Activated effector memory CD4-positive, alpha-beta T cell treated with Interleukin-2 at 50 U/mL for 16 hours (primary cell): Measurements from ENCODE around the gene ADGRG6.
"Not testable (repeated sequence)": the region's sequence is repeated elsewhere in the genome, so short reads cannot be mapped to it uniquely, and the experiment has no call there.

Source experiments
- DNase-seq: peaks from one replicate; pipeline ENCODE4 v3.0.0-alpha.2; 2020

The ADGRG6 gene

DNA sequence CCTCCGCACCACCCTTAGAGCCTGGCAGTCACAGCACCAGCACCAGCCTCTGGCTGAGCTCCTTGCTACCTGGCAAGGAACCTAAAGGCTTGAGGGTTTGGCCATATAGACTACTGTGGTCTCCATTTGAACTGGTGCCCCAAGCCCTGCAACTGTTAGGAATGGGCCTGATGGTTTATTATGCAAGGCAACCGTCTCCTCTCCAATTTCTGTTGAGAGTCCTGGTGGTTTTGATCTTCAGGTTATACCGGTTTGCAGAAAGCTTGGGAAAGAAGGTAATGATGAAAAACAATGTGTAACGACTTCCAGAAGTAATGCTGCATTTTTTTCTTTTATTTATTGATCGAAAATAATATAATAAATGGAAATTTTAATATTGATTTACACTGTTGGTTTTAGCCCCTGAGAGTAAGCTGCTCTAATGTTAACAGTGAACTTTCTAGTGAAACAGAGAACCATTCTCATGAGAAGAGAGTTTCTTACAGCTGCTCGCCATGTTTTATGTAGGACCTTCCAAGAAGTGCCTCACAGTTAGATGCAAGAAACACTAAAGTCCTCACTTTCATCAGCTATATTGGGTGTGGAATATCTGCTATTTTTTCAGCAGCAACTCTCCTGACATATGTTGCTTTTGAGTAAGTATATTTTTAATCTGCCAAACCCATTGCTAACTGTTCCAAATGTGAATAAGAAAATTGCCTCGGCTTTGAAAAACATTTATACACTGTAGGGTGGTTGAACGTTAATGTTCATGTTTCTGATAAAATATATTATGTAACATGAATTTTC is 112.8 kb downstream of the ADGRG6 start:
- DNase-seq: no peak

DNA sequence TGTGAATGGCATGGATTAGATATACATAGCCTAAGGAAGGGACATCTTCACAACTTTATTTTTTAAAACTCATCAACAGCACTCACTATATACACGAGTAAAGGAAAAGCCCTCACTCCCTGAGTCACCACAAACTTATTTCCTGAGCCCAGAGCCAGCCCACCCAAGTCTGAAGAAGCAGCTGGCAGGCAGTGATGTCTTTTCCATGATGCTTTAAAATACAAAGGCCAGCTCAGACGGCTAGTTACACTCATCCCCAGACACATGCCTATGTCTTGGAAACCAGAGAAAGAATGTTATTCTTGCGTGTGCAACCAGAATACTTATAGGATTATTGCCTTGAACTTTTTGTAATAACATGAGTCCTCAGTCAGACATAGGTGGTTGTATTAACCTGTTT is 114.4 kb downstream of the ADGRG6 start:
- DNase-seq: no peak

DNA sequence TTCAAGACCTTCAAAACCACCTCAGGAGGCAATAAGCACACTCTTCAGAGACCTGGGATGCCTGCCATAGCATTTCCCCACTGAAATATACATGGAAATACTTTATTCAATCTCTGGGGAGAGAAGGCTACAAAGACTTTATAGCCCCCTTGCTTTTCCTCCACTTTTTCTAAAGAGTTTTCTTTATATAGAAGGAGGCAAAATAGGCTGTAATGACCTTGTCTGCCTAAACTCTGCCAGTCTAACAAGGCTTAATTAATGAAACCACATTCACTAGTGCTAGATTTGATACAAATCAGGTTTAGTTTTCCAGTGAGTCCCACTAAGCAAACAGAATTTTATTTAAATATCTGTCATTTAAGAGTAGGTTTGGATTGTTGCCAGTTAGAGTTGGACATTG is 114.9 kb downstream of the ADGRG6 start:
- no peak for DNase-seq

DNA sequence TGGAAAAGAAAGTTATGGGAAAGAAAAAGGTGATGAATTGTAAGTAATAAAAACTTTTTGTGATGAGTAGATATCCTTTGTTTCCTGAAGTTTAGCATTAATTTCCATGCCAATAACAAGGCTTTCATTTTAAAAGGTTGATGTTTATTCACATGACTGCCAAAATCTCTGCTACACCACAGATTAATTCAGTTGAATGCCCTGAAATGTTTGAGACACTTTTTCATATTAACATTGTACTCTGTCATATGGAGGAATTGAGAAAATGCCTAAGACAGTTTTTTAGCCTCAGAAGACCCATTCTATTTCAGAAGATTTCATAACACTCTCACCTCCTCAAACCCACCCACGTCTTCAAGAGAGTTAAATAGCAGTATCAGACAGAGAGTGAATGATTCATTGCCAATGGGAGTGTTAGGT is 115.5 kb downstream of the ADGRG6 start:
- DNase-seq: no peak

DNA sequence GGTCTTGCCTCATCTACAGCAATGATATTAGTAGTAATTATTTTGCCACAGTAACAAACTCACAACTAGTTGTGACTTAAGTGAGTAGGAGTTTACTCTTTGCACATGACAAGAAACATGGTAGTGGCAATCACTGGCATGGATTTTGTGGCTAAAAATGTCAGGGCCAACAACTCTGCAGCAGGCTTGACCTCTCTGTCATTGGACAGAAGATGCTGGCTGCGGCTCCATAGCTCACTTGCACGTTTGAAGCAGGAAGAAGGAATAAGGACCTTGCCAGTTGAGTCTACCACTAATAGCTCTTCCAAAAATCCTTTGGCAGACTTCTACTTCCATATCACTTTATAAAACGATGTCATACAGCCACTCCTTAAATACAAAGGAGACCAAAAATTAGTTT is 117.3 kb downstream of the ADGRG6 start:
- no peak for DNase-seq

DNA sequence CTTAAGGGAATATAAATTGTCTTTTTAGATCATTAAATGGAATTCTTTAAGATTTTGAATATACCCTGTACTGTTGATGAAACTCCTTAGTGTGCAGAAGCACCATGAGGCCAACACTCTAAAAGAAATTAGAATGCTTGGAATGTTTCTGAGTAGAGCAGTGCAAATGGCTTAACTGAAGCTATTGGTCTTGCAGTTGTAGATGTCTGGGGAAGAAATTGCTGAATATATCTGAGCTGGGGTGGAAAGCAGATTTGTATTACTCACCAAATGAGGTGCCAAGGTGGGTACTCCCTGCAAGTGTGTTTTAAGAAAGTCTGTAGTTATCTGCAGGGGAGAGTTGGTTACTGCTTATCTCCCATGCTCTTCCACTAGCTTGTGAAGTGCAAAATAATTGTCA is 119.0 kb downstream of the ADGRG6 start:
- DNase-seq: no peak

DNA sequence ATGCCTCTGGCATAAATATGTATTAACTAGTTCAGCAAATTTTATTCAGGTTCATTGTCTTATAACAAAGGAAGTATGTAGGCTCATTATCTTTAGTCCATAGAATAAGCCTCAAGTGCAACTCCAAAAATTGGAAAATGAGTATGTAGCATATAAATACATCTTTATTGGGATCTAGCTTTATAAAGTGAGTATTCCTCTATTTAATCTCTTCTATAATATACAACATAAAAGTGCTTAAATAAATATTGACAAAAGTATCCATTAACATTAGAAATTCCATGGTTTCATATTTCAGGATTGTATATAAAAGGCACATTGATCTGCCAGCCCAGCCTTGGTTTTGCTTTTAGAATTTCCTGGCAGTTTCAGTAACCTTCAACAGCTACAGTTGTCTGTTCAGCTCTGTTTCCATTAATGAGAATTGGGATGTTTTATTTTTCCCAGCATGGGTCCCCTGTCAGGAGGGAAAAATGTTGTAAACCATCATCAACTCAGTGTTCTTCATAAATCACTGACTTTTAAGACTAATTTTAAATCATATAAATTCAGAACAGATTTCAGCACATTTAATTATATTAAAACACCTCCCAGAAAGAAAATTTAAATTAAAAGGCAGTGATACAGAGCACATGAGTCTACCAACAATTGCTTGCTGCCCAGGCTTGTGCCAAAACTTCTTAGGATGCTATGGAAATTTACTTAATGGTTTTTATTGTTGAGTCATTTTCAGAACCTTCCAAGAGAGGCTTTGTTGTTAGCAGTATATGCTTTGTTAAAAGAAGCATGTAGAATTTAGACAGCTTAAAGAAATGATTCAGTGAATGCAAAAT is 119.7 kb downstream of the ADGRG6 start:
- DNase-seq: no peak

DNA sequence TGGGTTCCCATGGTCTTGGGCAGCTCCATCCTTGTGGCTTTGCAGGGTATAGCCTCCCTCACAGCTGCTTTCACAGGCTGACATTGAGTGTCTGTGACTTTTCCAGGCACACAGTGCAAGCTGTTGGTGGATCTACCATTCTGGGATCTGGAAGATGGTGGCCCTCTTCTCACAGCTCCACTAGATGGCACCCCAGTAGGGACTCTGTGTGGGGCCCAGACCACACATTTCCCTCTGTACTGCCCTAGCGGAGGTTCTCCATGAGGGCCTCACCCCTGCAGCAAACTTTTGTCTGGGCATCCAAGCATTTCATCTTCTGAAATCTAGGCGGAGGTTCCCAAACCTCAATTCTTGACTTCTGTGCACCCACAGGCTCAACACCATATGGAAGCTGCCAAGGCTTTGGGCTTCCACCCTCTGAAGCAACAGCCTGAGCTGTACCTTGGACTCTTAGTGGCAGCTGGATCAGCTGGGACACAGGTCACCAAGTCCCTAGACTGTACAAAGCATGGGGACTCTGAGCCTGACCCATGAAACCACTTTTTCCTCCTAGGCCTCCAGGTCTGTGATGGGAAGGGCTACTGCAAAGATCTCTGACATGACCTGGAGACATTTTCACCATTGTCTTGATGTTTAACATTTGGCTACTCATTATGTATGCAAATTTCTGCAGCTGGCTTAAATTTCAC is 124.8 kb downstream of the ADGRG6 start:
- not testable (repeated sequence) for DNase-seq

DNA sequence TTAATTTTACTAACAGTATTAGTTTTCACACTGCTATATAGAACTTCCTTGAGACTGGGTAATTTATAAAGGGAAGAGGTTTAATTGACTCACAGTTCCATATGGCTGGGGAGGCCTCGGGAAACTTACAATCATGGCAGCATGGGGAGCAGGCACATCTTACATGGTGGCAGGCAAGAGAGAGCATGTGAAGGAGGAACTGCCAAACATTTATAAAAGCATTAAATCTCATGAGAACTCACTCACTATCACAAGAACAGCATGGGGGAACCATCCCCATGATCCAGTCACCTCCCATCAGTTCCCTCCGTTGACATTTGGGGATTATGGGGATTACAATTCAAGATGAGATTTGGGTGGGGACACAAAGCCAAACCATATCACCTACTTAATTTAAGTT is 126.7 kb downstream of the ADGRG6 start:
- DNase-seq: not testable (repeated sequence)

DNA sequence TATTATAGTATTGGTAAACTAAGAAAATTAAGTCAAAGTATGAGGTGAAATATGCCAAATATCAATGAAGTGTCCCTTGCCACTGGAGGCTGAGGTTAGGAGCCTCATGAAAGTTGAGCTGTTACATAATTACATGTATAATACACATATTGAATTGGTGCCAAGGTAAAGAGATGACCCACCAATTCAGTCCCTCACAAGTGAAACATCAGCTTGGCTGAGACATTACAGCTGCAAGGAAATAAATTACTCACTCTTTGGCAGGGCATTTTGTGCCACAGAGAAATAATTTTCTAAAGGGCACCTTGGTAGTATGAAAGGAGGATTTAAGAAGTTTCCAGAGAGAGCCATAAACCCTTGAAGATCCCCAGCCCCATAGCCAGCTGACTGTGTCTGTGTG is 127.4 kb downstream of the ADGRG6 start:
- DNase-seq: no peak

DNA sequence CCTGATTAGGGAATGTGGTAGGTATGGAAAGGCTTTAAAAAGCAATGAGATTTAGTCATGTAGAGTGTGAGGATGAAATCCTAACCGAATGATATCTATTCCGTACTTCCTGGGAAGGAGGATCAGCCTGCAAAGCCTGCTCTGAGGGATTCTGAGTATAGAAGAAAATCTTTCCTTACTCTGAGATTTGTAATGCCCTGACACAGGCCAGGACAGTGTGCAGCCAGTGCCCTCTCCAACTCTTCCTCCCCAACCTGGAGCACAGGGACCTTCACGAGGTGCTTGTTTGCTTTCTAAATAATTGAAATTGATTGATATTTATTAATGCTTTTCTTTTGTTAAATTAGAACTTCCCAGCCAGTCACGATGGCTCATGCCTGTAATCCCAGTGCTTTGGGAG is 131.6 kb downstream of the ADGRG6 start:
- DNase-seq: no peak

DNA sequence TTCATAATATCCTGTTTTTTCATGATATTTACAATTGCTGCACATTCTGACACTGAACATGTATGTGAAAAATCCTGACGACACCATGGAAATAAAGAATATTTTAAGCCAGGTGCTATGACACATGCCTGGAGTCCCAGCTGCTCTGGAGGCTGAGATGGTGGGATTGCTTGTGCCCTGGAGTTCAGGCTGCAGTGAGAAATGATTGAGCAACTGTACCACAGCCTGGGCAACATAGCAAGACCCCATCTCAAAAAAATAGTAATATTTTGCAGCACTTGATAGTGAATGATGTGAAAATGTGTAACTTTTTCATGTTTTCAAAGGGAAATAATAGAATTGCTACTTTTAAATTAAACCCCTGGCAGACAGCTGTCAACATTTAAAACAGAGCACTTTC is 137.1 kb downstream of the ADGRG6 start:
- no peak for DNase-seq

DNA sequence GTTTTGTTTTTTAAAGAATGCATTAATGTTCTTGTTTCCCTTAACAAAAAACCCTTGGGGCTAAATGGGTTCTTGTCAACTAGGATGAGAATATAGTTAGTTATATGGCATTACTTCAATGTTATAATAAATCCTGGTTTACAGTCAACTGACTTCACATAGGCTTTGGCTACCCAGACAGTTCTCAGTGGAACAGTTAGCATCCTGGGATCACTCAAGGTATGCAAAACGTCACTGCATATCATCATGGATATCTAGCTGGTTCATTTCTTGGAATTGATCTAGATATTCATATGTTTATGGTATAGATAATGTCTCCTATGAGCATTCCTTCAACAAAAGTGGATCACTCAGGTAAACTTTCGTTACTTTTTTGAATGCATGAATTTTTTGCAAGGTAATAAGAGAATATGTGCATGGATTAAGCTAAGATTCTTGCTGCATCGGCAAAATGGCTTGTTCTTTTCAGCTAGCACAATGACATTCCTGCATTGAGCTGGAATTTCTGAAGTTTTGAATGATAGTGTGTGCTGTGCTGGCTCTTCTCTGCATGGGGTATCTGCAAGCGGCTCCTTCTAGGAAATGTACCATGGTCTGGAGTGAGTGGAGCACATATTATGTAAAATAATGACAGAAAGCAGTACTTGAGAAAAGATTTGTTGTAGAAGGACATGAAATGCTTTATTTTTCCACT is 138.9 kb downstream of the ADGRG6 start:
- DNase-seq: no peak

DNA sequence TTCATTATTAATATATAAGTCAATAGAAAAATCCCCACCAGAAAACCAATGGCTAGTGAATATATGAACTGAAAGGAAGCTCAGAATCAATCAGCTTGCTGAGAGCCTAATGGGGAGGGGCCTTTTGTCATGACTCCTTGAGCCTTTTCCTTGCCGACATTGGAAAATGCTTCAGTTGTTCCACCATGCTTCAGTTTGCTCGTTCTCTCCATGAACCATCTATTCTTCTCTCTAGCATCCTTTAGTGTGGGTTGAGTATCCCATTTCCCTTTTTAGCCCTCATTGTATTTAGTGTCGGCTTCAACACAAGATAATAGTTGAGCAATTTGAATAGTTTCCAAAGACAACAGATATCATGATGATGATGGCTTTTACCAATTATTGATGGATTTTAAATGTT is 139.9 kb downstream of the ADGRG6 start:
- DNase-seq: no peak

DNA sequence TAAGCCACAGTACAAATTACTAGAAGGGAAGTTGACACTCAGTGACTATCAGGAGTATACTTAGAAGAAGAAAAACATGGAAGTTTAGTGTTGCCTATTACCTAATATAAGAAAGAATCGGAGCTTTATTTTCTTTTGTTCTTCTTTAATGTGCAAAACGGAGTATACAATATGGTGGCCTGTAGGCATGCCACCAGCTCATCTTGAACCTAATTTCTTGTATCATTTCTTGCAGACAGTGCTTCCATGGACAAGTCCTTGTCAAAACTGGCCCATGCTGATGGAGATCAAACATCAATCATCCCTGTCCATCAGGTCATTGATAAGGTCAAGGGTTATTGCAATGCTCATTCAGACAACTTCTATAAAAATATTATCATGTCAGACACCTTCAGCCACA is 141.3 kb downstream of the ADGRG6 start:
- DNase-seq: no peak

DNA sequence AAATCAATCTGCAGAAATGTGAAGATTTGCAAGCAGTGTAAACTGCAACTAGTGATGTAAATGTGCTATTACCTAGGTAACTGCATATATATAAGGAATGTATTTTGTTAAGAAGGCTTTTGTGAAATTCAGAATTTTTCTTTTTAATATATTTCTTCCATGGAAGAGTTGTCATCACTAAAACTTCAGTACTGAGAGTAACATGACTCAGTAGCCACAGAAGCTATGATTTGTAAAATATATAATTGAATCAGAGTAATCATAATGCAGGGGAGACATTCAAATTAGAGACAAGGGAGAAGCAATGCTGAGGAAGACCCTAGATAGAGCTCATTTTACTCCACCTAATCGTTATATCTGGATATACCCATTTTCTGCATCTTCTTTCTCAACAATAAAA is 141.7 kb downstream of the ADGRG6 start:
- no peak for DNase-seq

DNA sequence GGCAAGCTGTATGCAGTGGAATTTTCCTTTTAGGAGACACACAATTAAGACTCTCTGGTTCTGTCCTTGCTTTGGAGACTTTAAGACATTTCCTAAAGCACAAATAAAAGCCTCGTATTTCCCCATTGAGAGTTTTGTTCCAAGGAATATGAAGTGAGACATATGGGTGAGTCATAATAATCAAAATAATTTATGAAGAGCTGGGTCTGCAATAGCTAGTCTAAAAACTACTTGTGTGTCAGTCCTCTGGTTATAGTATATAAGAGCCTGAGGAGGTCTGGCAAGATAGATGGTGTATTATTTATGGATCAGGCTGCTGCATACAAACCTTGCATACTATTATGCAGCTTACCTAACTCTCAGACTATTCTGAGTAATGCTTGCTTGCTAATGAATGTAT is 142.6 kb downstream of the ADGRG6 start:
- no peak for DNase-seq

DNA sequence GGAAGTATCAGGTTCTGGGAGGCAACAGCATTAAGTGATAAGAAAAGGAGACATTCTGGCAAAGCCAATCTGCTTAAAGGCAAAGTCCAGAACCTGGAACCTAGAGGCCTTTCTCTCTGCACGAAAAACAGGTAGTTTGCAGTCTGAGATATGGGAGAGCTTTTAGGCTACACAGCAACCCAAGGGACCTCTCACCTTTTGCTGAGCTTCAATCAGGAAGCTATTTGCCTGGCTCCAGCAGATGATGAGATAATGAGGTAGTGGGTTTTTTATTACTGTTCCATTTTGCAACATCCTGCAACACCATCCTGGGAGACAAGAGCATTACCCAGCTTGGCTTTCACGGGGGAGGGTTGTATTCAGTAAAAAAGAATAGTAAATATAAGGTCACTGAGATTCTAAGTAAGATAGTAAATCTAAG is 143.1 kb downstream of the ADGRG6 start:
- DNase-seq: no peak

DNA sequence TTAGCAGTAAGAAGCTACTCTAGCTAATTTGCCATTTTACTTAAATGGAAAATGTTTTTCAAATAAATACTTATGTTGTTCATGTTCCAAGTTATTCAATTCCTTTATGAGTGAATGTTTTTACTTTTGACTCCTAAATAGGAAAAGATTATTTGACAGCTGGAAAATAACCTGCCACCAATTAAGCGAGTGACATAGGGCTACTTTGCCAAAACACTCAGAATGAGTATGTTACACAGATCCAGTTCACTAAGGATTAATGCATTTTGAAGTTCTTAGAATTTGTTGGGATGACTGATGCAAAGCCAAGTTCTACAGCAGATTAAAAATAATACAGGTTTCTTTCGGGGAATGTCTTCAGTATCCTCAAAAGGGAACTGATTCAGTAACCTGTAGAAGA is 144.4 kb downstream of the ADGRG6 start:
- DNase-seq: no peak

DNA sequence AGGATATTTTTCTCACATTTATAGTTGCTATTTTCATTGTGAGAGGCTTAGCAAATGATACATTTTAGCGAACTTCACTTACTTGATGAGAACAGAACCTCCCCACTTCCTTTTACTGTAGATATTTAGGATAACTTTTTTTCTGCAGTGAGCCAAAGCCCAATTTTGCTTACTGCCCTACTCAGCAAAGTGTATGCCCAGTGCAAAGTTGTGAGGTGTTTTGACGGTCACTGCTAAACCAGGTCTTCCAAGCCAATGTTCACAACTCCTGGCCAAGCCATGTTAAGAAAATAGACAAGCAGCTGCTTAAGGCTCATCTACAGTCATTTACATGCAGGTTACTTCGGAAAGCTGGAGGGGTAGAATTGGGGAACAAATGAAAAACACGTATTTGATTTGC is 144.8 kb downstream of the ADGRG6 start:
- DNase-seq: no peak

DNA sequence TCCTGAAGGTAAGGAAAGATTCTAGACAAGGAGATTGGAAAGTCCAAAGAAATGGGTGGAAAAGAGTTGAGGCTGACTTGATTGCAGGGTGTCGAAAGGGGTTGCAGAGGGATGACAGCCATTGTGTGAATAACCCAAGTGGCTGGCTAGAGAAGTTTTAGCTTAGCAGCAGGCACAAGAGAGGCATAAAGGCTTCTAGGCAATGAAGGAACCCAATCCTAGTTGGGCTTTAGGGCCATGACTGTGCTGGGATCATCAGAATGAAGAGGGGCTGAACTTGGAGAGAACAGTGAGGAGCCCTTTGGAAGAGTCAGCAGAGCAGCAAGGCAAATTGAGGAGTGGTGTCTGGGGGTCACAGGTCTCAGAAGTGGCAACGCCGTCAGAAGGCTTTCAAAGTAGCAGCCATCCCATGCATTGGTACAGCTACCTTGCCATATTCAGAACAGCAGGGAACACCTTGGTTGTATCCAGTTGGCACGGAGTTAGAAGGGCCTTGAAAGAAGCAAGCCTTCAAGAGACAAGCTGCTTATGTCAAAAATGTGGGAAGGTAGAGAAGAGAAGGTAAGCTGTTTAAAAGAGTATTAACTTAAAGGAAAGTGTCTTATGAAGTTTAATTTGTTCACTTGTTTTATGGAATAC is 146.4 kb downstream of the ADGRG6 start:
- no peak for DNase-seq

DNA sequence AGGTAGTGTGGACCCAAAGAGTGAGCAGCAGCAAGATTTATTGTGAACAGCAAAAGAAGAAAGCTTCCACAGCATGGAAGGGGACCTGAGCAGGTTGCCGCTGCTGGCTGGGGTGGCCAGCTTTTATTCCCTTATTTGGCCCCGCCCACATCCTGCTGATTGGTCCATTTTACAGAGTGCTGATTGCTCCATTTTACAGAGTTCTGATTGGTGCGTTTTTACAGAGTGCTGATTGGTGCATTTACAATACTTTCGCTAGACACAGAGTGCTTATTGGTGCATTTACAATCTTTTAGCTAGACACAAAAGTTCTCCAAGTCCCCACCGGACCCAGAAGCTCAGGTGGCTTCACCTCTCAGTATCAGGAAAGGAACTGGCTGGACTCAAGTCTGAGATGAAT is 149.0 kb downstream of the ADGRG6 start:
- not testable (repeated sequence) for DNase-seq

DNA sequence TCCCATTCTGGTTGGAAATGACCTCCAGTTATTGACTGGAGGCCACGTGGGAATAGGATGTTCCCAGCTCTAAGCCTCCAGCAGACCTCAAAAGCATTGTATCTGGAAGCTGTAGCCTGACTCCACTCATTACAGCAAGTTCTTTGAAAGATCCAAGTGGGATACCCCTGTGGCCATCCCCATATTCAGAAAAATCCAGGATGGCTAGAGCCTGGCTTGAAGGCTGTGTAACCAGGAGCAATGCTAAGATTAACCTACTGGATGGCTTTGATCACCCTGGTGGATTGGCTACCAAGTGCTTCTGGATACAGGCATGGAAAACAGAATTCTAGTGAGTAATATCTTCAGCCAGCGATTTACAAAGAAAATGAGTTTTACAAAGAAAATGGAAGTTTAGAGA is 151.2 kb downstream of the ADGRG6 start:
- DNase-seq: no peak
